T-cell (primary cell): ENCODE results near the gene CDK4. TPM values are rescaled to one million over a fixed set of nuclear protein-coding genes. Genes with fewer than 3 reads are reported as not detected.

Experiments used
- ATAC-seq, 4 experiments: fragments of 200-7000 bp in 3 of 4; fragments of 150-1000 bp in 1 of 4; cut with Tn5 transposase; replicated peaks in 1 of 4; 1 replicate in 3 of 4; 2 replicates in 1 of 4; pipeline ENCODE4 v1.10.0; 2021; ENCODE audit warnings: moderate library complexity in 3 of 4, mild to moderate bottlenecking in 2 of 4, moderate number of reproducible peaks in 1 of 4
- CTCF ChIA-PET, 2 donors: fragments of 300-600 bp; sonication (Branson Sonifier 250); formaldehyde crosslinking; loops; one replicate each; lab custom pipeline; 2022; ENCODE audit warnings: antibody characterized with exemption in 2 of 2; lab: Charles Lee
- POLR2A ChIA-PET, 2 donors: fragments of 300-600 bp; sonication (Branson Sonifier 250); formaldehyde crosslinking; loops; one replicate each; lab custom pipeline; 2022; ENCODE audit warnings: antibody characterized with exemption in 2 of 2; lab: Charles Lee
- DNase-seq, 35 experiments: peaks; one replicate each; pipeline versions ENCODE4 v3.0.0 to v3.0.0-alpha.2; 2013 to 2023
- H3K27ac ChIP-seq: one replicate; pipeline ENCODE4 v1.5.1; 2013; ENCODE audit warnings: low read length
- H3K27me3 ChIP-seq, 2 experiments: replicated peaks in 1 of 2; 1 replicate in 1 of 2; 2 replicates in 1 of 2; pipeline versions ENCODE4 v1.6.1 to v1.7.0; 2013; ENCODE audit warnings: low read length in 1 of 2, mixed read lengths in 1 of 2; ENCODE audit not compliant: control insufficient read depth in 2 of 2, insufficient read depth in 2 of 2; ENCODE audit errors: extremely low read depth in 1 of 2
- H3K36me3 ChIP-seq, 2 donors: 1 replicate in 1 of 2; 2 replicates in 1 of 2; pipeline versions ENCODE4 v1.6.1 to v1.7.0; 2013; ENCODE audit warnings: low read length in 1 of 2; ENCODE audit not compliant: control insufficient read depth in 2 of 2, insufficient read depth in 1 of 2; ENCODE audit errors: extremely low read depth in 1 of 2
- H3K4me1 ChIP-seq, 2 experiments: 1 replicate in 1 of 2; 2 replicates in 1 of 2; pipeline versions ENCODE4 v1.6.1 to v1.7.0; 2013; ENCODE audit warnings: low read length in 2 of 2, mixed read lengths in 1 of 2; ENCODE audit not compliant: insufficient read depth in 2 of 2, control insufficient read depth in 1 of 2; ENCODE audit errors: extremely low read depth in 1 of 2
- H3K4me3 ChIP-seq, 2 donors: 1 replicate in 1 of 2; 2 replicates in 1 of 2; pipeline versions ENCODE4 v1.5.1 to v1.7.0; 2013; ENCODE audit warnings: mild to moderate bottlenecking in 2 of 2, low read length in 1 of 2, moderate library complexity in 1 of 2; ENCODE audit not compliant: control insufficient read depth in 1 of 2; ENCODE audit errors: extremely low read depth in 1 of 2
- H3K9me3 ChIP-seq: 2 replicates; pipeline ENCODE4 v1.7.0; 2013
- H3K27ac Mint-ChIP-seq, 2 donors: one replicate each; pipeline ENCODE4 v1.8.0; 2020 to 2021; ENCODE audit warnings: mild to moderate bottlenecking in 2 of 2, mixed read lengths in 2 of 2
- H3K27me3 Mint-ChIP-seq, 2 donors: one replicate each; pipeline ENCODE4 v1.8.0; 2021 to 2022; ENCODE audit warnings: mixed read lengths in 2 of 2
- H3K36me3 Mint-ChIP-seq: one replicate; pipeline ENCODE4 v1.8.0; 2021; ENCODE audit warnings: mixed read lengths
- H3K4me1 Mint-ChIP-seq, 3 donors: one replicate each; pipeline ENCODE4 v1.8.0; 2020 to 2022; ENCODE audit warnings: mixed read lengths in 3 of 3, mild to moderate bottlenecking in 1 of 3
- H3K4me3 Mint-ChIP-seq, 3 donors: one replicate each; pipeline ENCODE4 v1.8.0; 2020 to 2022; ENCODE audit warnings: mild to moderate bottlenecking in 3 of 3, mixed read lengths in 3 of 3, moderate library complexity in 3 of 3
- H3K9me3 Mint-ChIP-seq, 3 donors: one replicate each; pipeline ENCODE4 v1.8.0; 2020 to 2022; ENCODE audit warnings: mixed read lengths in 3 of 3
- WGBS: methylation state at CpG from one replicate; pipeline ENCODE4 v1.1.5; 2013; ENCODE audit warnings: missing lambda C conversion rate; ENCODE audit not compliant: insufficient coverage; 5-methylcytosine and 5-hydroxymethylcytosine counted together
- total RNA-seq, 35 experiments: library from RNA in 6 of 35; stranded (reverse) in 6 of 35; fragments of 120-200 nt in 1 of 35; gene quantifications; one replicate each; pipeline versions ENCODE4 v1.2.1 to v1.2.4 and lab custom pipeline; 2013 to 2026

Gene CDK4
- total RNA-seq, 5 donors from 2014 or later (not counting 1 experiment from before 2014, with no cell fraction given): 24.1 to 53.9 (median 46.2) TPM

DNA sequence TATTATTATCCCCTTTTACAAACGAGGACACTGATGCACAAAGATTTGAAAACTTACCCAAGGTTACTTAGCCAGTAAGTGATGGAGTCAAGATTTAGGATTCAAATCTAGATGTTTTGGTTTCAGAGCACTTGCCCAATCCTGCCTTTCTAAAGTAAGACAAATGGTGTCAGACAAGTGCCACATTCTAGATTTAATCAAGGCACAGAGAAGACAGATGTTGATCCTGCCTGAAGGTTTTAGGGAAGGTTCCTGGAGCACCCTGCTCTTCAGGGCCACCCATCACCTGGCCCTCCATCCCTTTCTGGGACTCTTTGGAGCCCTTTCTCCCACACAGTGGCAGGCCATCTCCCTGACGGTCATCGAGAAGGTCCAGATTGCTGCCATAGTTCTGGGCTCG is 5.7 kb upstream of the CDK4 start:
- peaks cover 7 to 20% of the 10 kb centered on the region in 2 donors for H3K36me3 ChIP-seq
- Mint-ChIP-seq H3K27ac (peak overlapping the region in 1 of 2 donors; percentile 20), H3K27me3 (no peaks in the 10 kb centered on the region), H3K4me3 (peak overlapping the region in 1 of 3 donors; percentile 23), H3K36me3 (peaks cover 15% of the 10 kb centered on the region), H3K9me3 (no peaks in the 10 kb centered on the region), H3K4me1 (peaks cover 46 to 54% (median 52%) of the 10 kb centered on the region in 3 donors)
- no peak for ATAC-seq
- CTCF ChIA-PET: interaction anchor here in 1 of 2 donors (2.0 kb wide), 1 partner anchor 24 kb away, joined by 14 read pairs; the partner anchor contains the start of gene TSFM
- DNase-seq: no peak
- H3K27ac ChIP-seq: no peak overlapping the region
- WGBS: 98% methylated on average over 3 of the region's 4 CpGs
- H3K27me3 ChIP-seq: no peaks in the 10 kb centered on the region
- peaks cover 23 to 41% of the 10 kb centered on the region in 2 experiments for H3K4me1 ChIP-seq
- H3K9me3 ChIP-seq: no peaks in the 10 kb centered on the region
- no peak overlapping the region for H3K4me3 ChIP-seq
- POLR2A ChIA-PET: no interaction called here

DNA sequence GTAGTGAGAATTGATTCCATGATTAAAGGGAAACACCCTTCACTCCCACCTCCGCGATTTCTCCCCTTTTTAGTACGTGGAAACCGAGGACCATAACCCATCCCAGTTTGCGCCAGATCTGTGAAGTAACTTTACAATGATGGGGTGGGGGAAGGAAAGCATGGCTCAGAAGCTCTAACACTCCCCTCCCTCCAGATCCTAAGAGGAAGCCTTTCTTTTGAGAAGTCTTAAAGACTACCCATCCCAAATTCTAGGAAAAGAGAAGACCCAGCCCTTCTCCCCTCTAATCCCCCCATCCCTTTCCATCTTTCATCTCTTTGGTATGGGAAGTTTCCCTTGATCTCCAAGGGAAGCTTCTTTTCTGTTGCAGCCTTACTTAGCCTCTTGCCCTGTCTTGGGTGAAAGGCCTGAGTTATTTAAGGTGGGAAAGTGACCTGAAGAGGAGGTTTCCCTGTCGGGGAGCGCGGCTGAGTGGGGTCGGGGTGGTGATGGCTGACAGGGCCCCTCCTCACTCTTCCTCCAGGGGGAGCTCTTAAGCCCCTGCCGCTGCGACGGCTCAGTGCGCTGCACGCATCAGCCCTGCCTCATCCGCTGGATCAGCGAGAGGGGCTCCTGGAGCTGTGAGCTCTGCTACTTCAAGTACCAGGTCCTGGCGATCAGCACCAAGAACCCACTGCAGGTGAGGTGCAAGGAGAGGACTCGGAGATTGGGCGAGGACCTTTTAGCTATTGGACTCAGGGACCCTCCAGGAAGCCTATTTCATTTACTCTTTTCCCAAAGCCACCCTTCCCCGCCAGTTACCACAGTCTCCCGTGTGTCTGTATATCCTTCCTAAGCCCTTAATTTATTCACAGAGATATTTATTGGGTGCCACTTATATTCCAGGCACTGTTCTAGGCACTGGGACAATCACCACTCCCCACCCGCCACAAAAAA is 4.6 kb upstream of the CDK4 start:
- H3K9me3 ChIP-seq: no peaks in the 10 kb centered on the region
- ChIA-PET CTCF (interaction anchor here (0.5 to 2.5 kb wide), 25 partner anchors 8 to 335 kb away, joined by 3 to 14 read pairs (median 3); partner anchors contain the start of genes CYP27B1 (in 1 of the 2), EEF1AKMT3 (in 1 of the 2), METTL1 (in 1 of the 2) and TSFM (in 1 of the 2)), POLR2A (interaction anchor here (0.5 to 1.3 kb wide), 4 partner anchors 11 to 1128 kb away, joined by 3 to 4 read pairs (median 3); partner anchors contain the start of gene CYP27B1 (in 1 of the 2))
- ATAC-seq: peak in 2 of 4 experiments; percentile 14 to 20
- H3K4me1 ChIP-seq: peaks cover 27 to 50% of the 10 kb centered on the region in 2 experiments
- no peaks in the 10 kb centered on the region for H3K27me3 ChIP-seq
- peaks cover 7 to 20% of the 10 kb centered on the region in 2 donors for H3K36me3 ChIP-seq
- no peaks in the 10 kb centered on the region for H3K27me3 Mint-ChIP-seq
- 11% methylated on average over 8 of the region's 22 CpGs for WGBS
- peak overlapping the region; percentile 81 to 87 (median 82) for H3K4me3 Mint-ChIP-seq
- H3K36me3 Mint-ChIP-seq: peaks cover 15% of the 10 kb centered on the region
- peak; percentile 46 to 85 (median 62) for DNase-seq
- peak overlapping the region; percentile 55 to 70 for H3K4me3 ChIP-seq
- peak overlapping the region; percentile 55 for H3K27ac ChIP-seq
- peak overlapping the region; percentile 93 for H3K27ac Mint-ChIP-seq
- H3K9me3 Mint-ChIP-seq: no peaks in the 10 kb centered on the region
- peaks cover 53 to 65% (median 60%) of the 10 kb centered on the region in 3 donors for H3K4me1 Mint-ChIP-seq

DNA sequence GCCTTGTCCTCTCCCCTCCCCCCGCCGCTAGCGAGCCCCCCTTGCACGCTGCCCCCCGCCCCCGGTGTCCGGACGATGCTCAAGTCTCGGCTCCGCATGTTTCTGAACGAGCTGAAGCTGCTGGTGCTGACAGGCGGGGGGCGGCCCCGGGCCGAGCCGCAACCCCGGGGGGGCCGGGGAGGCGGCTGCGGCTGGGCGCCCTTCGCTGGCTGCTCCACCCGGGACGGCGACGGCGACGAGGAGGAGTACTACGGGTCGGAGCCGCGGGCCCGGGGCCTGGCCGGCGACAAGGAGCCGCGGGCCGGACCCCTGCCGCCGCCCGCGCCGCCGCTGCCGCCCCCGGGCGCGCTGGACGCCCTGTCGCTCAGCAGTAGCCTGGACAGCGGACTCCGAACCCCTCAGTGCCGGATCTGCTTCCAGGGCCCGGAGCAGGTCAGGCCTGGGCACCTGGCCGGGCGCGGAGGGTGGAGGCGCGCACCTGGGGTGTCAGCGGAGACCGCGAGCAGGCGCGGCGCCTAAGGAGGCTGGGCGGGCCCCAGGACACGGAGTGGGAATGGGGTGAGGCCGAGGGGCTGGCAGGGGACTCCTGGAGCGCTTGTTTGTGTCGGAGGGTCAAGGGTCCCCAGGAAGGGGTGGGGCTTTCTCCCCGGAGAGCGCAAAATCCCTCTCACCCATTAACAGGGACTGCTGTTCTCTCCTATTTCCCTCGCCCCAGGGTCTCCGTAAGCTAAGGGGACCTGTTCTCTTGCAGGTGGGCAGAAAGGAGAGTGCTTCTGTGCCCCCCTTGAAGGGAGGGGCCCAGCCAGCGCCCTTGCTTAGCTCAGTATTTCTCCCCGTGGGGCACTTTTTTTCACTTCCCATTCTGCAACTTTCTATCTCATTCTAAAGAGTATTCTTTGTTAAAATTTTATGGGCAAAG is 3.6 kb upstream of the CDK4 start:
- H3K4me3 ChIP-seq: peak overlapping the region; percentile 55 to 70
- Mint-ChIP-seq H3K36me3 (peaks cover 16% of the 10 kb centered on the region), H3K4me3 (peak overlapping the region; percentile 81 to 87 (median 82)), H3K27me3 (no peaks in the 10 kb centered on the region), H3K4me1 (peaks cover 63 to 70% (median 70%) of the 10 kb centered on the region in 3 donors), H3K27ac (peak overlapping the region; percentile 93), H3K9me3 (no peaks in the 10 kb centered on the region)
- H3K36me3 ChIP-seq: peaks cover 7 to 19% of the 10 kb centered on the region in 2 donors
- no peaks in the 10 kb centered on the region for H3K9me3 ChIP-seq
- H3K27ac ChIP-seq: peak overlapping the region; percentile 55
- no peaks in the 10 kb centered on the region for H3K27me3 ChIP-seq
- ATAC-seq: peak in 2 of 4 experiments; percentile 8 to 13
- H3K4me1 ChIP-seq: peaks cover 34 to 59% of the 10 kb centered on the region in 2 experiments
- ChIA-PET POLR2A (interaction anchor here in 1 of 2 donors (1.3 kb wide), 1 partner anchor 12 kb away, joined by 4 read pairs; the partner anchor contains the start of gene CYP27B1), CTCF (interaction anchor here (0.5 to 2.5 kb wide), 14 partner anchors 9 to 334 kb away, joined by 3 to 14 read pairs (median 7); partner anchors contain the start of genes EEF1AKMT3 (in 1 of the 2), METTL1 (in 1 of the 2), TSFM (in 1 of the 2) and TSPAN31 (in 1 of the 2))
- DNase-seq: peak in 17 of 35 experiments; percentile 20 to 66 (median 33)
- WGBS: 1% methylated on average over 51 of the region's 76 CpGs

- peak overlapping the region in 1 of 3 donors; percentile 81 for H3K4me3 Mint-ChIP-seq
- CTCF ChIA-PET: interaction anchor here in 1 of 2 donors (2.3 to 2.5 kb wide), 3 partner anchors 10 to 144 kb away, joined by 9 to 11 read pairs (median 9); partner anchors contain the start of genes EEF1AKMT3 and METTL1
Measured at GRCh38 chr12:57755194-57755453, 3.0 kb upstream of the CDK4 start.

DNA sequence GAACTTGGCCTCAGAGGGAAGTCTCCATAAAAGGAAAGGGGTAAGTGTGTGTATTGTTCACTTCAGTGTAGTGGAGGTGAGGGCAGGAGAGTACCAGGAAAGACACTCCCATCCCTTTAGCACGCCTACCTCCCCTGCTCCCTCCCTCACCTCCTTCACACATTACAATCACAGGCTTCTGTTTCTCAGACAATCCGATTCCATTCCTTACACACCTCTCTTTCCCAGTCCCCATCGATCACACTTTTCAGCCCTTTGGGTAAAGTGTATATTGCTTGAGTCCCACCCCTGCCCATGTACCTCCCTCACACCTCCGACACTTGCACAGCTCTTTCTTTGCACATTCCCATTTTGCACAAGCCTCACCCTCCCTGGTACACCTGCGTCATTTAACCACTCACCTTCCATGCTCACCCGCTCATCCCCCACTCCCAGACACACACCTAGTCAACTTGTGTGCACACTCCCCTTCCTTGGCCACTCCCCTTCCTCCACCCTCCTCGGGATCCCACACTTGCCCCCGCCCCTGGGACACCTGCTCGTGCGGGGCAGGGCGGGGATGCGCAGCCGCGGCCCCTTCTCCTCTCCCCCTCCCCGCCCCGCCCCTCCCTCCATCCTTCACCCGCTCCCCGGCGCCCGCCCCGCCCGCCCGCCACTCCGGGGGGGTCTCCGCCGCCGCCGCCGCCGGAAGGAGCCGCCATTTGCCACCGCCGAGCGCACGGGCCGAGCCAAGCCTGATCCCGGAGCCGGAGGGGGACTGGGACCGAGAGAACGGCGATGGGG is 2.5 kb upstream of the CDK4 start, which contains the start of gene MARCHF9:
TSS of gene MARCHF9 (plus strand) at position 693 of the 783 bp plus-strand sequence. CDS start 426 bp downstream, outside the sequence.
- Mint-ChIP-seq H3K4me3 (peak within 1 kb of the TSS; percentile 81 to 91 (median 90)), H3K9me3 (no peaks in the 10 kb centered on the region)
- POLR2A ChIA-PET: interaction anchor here (0.6 to 1.0 kb wide), 2 partner anchors 10 to 27 kb away, joined by 3 read pairs; partner anchors contain the start of gene TSPAN31 (in 1 of the 2)

More at GRCh38 chr12:57755194-57755453, 3.0 kb upstream of the CDK4 start:
- H3K4me3 ChIP-seq: peak overlapping the region in 1 of 2 donors; percentile 55
- no peak for DNase-seq
- Mint-ChIP-seq H3K27me3 (no peaks in the 10 kb centered on the region), H3K36me3 (peaks cover 22% of the 10 kb centered on the region), H3K9me3 (no peaks in the 10 kb centered on the region), H3K27ac (no peak overlapping the region), H3K4me1 (peaks cover 69 to 76% (median 74%) of the 10 kb centered on the region in 3 donors)
- WGBS: 1% methylated on average over 17 of the region's 34 CpGs
- H3K27ac ChIP-seq: peak overlapping the region; percentile 80
- ATAC-seq: no peak
- no peaks in the 10 kb centered on the region for H3K9me3 ChIP-seq
- H3K4me1 ChIP-seq: peaks cover 34 to 65% of the 10 kb centered on the region in 2 experiments
- POLR2A ChIA-PET: no interaction called here
- no peaks in the 10 kb centered on the region for H3K27me3 ChIP-seq
- peaks cover 7 to 25% of the 10 kb centered on the region in 2 donors for H3K36me3 ChIP-seq

More for the DNA sequence above, 2.5 kb upstream of the CDK4 start, which contains the start of gene MARCHF9:
- 1% methylated on average over 24 of the region's 41 CpGs for WGBS
- Mint-ChIP-seq H3K27me3 (no peaks in the 10 kb centered on the region), H3K27ac (peak within 1 kb of the TSS; percentile 93 to 99), H3K4me1 (peaks cover 65 to 71% (median 69%) of the 10 kb centered on the region in 3 donors), H3K36me3 (peaks cover 21% of the 10 kb centered on the region)
- DNase-seq (peak; percentile 65 to 90 (median 78)), ATAC-seq (peak; percentile 46 to 57 (median 50))
- Histone ChIP-seq H3K27ac (peak within 1 kb of the TSS; percentile 80), H3K9me3 (no peaks in the 10 kb centered on the region), H3K4me3 (peak within 1 kb of the TSS; percentile 55 to 70), H3K36me3 (peaks cover 7 to 26% of the 10 kb centered on the region in 2 donors), H3K4me1 (peaks cover 34 to 65% of the 10 kb centered on the region in 2 experiments), H3K27me3 (no peaks in the 10 kb centered on the region)
- CTCF ChIA-PET: interaction anchor here in 1 of 2 donors (0.6 to 2.5 kb wide), 5 partner anchors 10 to 144 kb away, joined by 3 to 11 read pairs (median 9); partner anchors contain the start of genes EEF1AKMT3, METTL1 and TSPAN31
